ENCODE data around the gene FAM131C.

Gene FAM131C

DNA sequence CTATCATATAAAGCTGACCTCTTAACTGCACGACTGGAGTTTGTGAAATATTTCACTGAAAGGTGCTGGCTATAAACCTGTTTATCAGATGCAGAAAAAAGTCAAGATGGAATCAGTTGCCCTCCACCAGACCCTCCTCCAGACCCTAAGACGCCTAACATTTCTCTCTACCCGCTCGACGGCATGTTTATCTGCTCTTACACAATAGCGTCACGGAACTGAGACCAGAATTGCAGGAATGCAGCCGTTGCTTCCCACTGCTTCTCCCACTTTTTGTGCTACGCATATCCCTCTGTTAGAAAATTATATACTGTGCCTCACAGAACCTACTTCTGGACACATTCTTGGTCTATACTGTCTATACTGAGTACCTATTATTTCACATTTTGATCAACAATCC, 28.2 kb upstream of the FAM131C start:
- no peak for DNase-seq (ENCODE audit: low read depth, low spot score)

DNA sequence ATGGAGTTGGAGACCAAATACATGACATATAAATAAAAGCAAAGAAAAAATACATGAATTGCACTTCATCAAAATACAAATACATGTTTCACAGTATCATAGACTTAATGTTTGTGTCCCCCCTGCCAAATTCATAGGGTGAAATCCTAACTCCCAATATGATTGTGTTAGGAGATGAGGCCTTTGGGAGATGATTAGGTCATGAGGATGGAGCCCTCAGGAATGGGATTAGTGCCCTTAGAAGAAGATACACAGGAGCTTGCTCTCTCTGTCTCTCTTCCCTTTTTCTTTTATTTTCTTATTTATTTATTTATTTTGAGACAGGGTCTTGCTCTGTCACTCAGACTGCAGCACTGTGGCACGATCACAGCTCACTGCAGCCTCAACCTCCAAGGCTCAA, 26.0 kb upstream of the FAM131C start:
- DNase-seq (ENCODE audit: low read depth, low spot score): no peak

DNA sequence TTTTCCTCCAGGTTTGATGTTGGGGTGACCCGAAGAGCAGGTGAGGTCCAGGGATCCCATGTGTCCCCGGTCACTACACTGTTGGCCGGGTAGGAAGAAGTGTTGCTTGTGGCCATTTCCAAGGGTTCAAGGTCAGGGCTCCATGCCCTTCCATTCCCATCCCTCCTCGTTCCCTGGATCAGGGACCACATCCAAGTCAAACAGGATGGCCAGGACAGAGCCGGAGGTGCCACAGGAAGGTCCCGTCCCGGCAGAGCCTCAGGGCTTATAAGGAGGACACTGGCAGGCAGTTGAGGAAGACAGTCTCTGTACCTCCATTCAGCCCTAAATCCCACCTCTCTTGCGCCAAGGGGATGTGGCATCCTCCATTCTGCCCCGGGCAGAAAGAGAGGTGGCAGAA, 22.0 kb upstream of the FAM131C start:
- DNase-seq (ENCODE audit: low read depth, low spot score): no peak

DNA sequence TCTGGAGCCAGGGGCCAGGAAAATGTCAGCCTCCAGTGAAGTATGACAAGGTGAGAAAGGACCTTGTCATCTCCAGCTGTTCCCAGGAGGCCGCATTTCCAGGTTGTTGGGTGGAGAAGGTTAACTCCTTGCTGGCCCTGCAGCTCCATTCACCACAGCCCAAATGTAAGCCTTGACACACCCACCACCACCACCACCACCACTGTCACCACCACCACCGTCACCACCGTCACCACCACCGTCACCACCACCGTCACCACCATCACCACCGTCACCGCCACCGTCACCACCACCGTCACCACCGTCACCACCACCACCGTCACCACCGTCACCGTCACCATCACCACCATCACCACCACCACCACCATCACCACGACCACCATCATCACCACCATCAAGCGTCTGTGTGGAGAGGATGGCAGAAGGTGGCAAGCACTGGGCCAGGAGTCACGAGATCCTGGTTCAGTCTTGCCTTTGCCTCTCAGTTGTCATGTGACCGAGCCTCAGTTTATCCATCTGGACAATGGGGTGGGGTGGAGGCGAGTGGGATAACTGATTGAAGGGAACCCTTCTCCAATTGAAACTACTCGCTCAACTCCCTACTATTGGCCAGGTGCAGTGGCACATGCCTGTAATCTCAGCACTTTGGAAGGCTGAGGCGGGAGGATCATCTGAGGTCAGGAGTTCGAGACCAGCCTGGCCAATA, 21.2 kb upstream of the FAM131C start:
- no peak for DNase-seq (ENCODE audit: low read depth, low spot score)

DNA sequence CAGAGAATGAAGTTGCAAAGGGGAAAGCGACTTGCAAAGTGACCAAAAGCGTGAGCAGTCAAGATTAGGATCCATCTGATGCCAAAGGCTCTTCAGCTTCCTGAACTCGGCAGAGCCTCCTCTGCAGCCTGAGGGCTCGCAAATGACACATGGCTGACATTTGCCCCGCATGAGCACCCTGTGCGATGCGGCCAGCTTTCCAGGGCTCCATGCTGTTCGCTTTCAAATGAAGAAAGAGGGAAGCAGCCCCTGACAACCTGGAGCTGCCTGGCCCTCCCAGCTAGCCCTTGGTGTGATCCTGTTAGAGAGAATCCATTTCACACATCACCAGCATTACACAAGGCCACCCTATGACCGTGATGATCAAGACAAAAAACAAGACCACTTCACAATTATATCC, 20.2 kb upstream of the FAM131C start:
- DNase-seq (ENCODE audit: low read depth, low spot score): no peak

DNA sequence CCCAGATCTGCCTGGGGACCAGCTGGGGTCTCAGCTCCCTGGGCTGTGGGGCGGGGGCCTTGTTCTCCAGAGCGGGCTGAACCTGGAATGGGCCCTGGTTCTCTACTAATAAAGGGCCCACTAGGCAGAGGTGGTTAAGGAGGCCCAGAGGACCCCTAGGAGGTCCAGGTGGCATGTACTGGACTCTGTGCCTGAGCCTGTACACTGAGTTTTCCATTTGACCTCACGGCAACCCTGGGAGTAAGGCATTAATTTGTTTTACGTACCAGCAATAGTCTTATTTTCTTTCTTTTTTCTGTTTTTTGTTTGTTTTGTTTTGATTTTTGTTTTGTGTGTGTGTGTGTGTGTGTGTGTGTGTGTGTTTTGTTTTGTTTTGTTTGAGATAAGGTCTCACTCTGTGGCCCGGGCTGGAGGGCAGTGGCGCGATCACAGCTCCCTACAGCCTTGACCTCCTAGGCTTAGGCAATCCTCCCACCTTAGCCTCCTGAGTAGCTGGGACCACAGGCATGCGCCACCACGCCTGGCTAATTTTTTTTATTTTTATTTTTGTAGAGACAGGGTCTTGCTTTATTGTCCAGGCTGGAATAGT, 19.6 kb upstream of the FAM131C start:
- no peak for DNase-seq (ENCODE audit: low read depth, low spot score)

DNA sequence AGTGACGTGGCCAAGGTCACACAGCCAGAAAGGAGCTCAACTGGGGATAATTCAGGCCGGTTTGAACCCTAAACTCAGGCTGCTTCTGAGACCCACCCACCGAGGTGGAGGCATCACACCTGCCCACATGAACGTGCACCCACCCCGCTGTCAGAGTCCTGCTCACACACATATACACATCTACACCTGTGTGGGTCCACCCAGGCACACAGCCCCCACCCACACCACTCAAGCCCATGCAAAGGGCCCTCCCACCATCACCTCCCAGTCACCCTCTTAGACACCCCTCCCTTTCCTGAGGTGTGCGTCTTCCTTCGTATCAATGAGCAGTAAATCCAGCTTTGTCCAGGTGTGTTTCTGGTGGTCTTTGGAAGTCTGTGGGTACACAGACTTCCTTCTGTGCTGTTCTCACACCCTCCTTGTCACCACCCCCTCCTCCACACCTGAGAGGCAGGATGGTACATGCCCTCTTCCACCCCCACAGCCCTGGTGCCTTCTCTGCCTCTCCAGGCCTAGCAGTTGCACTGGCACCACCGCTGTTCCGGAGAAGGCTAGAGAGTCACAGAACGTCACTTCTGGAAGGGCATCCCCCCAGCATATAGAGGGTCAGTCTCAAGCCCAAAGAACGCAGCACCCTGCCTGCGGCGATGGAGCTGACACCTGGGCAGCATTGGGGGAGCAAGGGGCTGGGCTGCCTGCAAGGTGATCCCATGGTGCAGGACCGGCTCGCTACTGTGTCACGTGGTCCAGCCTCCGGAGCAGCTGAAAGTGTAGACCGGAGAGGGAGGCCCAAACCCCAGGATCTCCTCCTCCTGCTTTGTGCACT, 18.9 kb upstream of the FAM131C start:
- no peak for DNase-seq (ENCODE audit: low read depth, low spot score)

DNA sequence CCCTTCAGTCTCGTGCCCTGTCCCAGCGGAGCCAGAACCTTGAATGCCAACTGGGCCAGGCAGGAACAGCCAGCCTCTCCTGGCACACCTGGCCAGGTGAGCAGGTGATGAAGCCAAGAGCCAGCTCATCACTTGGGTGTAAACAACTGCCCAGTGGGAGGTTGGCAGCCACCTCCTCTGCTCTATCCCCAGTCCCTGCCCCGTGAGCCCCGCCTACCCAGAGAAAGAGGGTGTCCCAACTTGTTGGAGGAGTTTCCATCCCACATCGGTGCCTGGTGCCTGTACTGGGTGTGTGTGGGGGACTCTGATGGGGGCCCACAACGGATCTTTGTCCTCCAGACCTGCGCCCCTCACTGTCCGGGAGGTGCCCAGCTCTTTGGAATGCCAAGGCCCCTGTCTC, 17.8 kb upstream of the FAM131C start:
- no peak for DNase-seq (ENCODE audit: low read depth, low spot score)

DNA sequence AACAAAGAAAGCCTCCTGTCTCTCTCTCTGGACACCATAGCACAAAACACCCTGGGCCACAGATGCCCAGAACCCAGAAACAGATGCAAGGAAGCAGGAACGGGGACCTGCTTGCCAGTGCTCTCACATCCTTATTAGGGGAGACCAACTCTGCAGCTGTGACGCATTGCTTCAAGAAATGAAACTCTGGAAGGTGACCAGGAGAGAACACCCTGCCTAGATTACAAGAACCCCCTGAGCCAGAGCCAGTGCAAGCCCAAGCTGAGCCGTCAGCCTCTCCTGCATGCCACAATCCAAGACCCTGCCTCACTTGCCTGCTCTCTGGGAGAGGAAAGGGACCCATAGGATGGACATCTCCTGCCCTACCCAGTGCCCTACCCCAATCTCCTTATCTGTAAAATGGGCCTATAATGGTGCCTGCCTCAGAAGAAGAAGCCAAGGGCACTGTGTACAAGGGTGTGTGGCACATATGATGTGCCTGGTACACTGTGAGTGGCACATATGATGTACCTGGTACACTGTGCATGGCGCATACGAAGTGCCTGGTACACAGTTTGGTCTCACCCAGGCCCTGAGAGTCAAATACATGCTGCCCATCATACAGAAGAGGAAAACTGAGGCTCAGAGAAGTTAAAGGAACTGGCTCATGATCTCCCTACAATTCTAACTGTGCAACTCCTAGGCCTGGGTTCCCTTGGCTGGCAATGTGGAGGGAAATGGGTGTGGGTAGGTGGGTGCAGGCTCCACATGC, 16.8 kb upstream of the FAM131C start:
- no peak for DNase-seq (ENCODE audit: low read depth, low spot score)

DNA sequence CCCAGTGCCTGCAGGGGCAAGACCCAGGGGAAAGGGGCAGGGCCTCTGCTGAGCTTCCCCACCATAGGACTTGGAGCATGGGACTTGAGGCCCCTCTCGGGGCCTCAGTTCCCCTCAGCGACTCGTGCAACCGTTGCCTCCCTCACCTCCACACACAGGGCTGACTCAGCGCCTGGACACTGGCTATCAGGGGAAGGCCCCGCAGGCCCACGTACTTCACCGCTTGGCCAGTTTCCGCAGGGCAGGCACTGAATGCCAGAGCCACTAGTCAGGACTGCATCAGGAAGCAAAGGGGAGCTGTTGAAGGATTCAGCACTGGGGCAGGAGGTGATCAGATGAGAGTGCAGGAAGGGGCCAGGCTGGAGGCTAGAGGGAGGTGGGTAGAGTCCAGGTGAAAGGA, 15.5 kb upstream of the FAM131C start:
- DNase-seq (ENCODE audit: low read depth, low spot score): no peak

DNA sequence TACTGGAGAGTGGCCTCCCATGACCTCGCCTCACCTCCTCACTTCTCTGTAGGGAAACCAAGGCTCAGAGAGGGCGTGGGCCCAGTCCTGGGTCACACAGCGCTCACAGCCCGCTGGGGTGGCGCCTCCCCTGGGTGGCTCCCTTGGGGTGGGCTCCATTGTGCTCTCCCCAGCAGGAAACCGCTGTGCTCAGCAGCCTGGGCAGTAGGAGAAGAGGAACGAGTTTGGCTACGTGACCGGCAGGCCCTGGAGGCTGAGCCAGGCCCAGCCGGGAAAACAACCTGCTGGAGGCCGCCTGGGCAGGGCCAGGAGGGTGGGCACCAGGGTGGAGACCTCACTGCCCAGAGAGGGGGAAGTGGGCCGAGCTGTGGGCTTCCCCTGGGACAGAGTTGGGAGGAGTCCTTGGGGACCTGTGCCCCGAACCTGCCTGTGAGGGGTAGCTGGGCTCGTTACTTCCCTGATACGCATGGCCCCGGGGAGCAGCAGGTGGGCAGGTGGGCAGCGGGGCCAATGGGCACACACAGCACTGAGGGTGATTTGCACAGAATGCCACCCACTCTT, 15.0 kb upstream of the FAM131C start:
- no peak for DNase-seq (ENCODE audit: low read depth, low spot score)

DNA sequence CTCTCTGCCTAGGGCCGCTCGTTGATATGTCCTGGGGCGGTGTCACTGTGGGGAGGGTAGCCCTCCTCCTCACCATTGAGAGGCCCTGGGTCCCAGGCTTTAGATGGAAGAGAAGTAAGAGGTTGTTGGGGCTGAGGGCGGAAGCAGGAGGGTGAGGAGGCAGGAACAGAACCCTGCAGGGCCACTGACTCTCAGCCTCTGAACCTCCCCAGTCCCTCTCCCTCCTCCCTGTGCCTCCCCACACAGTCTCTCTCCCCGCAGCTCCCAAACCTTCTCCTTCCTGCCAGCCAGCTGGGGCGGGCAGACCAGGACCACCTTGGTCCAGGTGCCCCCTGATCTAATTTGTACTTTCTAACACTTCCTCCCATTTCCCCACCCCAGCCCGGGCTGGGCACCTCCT, 14.3 kb upstream of the FAM131C start:
- DNase-seq (ENCODE audit: low read depth, low spot score): no peak

DNA sequence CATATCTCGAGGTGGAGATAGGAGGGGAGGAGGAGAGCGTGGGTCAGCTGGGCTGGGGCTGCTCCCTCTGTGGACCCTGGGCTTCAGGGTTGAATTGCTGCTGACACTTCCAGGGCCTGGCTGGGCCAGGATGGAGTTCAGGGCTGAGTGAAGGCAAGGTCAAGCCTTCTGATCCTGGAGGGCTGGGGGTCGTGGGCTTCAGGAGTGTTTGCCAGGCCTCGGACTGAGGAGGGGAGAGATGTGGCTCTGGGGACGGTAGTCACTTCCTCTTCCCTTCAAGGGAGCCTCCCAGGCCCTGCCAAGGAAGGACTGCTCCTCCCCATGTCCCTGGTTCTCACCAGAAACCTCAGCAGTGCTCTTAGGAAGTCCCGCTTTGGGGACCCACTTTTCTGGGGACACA, 12.1 kb upstream of the FAM131C start:
- DNase-seq (ENCODE audit: low read depth, low spot score): no peak

DNA sequence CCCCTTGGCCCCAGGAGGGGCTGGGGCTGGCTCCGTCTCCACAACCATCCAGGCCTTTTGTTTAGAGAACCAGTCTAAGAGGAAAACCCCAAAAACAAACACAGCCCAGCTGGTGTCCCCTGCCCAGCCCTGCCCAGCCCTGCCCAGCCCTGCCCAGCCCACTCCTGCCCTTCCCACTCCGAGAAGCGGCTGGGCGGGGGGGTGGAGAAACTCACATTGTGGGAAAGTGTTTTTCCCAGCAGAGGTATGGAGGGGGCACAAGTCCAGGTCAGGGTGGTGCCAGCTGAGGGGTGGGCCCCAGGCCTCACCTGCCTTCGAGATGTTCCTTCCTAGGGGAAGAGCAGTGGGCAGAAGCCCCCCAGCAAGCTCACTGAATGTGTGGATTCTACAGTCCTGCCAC, 10.0 kb upstream of the FAM131C start:
- no peak for DNase-seq (ENCODE audit: low read depth, low spot score)

DNA sequence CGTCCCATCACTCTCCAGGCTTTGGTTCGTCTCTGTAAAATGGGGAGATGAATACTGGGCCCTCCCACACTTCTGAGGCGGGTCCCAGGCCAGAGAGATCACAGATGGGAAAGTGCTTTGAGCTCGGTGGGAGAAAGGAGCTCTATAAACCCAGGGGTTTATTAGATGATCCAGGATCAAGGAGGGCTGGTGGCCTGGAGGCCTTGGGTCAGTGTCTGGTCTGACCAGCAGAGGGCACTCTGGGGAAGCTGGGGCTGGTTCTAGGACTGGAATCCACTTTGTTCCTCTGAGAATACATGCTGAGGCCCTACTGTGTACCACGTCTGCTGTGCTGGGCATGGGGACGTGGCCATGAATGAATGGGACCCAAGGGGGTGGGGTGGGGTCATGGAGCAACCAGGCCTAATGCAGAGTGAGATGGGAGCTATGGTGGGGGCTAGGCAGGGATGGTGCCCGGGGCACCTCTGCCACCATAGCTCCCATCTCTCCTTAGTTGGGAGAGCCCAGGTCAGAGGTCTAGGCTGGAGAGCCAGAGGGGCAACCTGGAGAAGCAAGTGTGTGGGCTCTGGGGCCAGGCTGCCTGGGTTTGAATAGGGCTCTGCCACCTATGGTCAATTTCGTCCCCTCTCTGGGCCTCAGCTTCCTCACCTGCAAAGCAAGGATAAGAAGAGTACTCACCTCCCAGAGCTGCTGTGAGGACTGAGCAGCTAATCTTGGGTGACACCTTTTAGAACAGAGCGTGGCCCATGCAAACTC, 9.0 kb upstream of the FAM131C start:
- peak; percentile 22 for DNase-seq (ENCODE audit: low read depth, low spot score)

DNA sequence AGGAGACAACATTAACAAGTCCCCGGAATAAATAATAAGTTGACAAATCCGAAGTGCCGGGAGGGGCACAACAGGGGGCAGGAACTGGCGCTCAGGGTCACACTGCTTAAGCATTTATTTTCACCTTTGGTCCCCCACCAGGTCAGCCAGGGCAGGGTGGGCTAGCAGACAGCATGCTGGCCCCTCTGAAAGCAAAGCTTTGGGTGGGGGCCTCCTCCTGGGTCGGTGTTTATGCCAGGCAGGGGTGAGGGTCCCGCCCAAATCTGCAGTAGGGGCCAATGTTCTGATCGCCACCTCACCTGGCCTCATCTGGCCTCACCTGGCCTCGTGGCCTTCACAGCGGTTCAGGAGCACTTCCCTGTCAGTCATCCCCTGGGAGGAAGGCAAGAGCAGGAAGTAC, 8.2 kb upstream of the FAM131C start:
- DNase-seq (ENCODE audit: low read depth, low spot score): no peak

DNA sequence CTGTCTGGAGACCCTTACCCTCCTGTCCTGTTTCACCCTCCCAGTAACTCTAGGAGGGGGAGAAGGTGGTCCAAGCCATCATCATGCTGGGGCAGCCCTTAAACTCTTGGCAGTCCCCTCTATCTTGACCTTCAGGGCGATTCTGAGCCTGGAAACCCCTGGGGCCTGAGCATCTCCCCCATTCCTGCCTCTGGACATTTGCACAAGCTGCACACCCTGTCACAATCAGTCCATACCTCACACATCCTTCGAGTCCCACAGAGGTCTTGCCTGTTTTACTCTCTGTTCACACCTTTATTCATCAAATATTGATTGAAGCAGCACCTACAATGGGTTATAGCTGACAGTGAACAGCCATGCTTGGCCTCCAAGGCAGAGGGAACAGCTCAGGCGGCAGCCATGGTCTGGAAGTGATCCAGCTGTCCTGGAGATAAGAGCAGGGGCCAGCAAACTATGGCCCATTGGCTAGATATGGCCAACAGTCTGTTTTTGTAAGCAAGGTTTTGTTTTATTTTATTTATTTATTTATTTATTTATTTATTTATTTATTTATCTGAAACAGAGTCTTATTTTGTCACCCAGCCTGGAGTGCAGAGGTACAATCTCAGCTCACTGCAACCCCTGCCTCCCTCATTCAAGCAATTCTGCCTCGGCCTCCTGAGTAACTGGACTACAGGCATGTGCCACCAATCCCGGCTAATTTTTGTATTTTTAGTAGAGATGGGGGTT, 7.1 kb upstream of the FAM131C start:
- DNase-seq (ENCODE audit: low read depth, low spot score): no peak

DNA sequence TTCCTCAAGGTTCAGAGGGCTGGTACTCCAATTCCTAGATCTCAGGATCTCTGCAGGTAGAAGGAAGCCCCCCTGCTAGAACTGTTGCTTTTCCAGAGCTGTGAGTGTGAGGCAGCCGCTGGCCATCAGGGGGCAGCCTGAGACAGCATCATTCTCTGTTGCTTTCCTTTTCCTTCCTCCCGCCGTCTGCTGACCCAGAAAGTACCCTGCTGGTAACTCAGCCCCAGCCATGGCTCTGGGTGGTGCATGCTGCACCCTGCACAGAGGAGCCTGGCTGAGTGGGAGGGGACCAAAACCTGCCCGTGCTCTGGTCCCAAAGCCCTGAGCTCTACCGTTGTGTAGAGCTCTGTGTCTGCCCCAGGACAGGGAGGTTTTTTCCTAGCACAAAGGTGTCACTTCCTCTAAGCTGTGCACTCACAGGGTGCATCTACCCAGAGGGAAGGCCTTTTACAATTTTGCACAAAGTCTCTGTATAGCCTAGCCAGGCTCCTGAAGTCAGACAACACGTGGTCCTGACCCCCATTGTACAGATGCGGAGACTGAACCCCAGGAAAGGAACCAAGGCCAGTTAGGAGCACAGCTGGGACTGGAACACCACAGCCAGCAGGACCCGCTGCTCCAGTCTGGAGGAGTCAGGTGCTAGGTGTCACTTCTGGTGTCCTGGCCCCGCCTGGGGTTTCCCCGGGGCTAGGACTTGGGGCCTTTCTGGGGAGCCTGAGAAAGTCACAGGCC, 5.6 kb upstream of the FAM131C start:
- DNase-seq (ENCODE audit: low read depth, low spot score): peak; percentile 41

DNA sequence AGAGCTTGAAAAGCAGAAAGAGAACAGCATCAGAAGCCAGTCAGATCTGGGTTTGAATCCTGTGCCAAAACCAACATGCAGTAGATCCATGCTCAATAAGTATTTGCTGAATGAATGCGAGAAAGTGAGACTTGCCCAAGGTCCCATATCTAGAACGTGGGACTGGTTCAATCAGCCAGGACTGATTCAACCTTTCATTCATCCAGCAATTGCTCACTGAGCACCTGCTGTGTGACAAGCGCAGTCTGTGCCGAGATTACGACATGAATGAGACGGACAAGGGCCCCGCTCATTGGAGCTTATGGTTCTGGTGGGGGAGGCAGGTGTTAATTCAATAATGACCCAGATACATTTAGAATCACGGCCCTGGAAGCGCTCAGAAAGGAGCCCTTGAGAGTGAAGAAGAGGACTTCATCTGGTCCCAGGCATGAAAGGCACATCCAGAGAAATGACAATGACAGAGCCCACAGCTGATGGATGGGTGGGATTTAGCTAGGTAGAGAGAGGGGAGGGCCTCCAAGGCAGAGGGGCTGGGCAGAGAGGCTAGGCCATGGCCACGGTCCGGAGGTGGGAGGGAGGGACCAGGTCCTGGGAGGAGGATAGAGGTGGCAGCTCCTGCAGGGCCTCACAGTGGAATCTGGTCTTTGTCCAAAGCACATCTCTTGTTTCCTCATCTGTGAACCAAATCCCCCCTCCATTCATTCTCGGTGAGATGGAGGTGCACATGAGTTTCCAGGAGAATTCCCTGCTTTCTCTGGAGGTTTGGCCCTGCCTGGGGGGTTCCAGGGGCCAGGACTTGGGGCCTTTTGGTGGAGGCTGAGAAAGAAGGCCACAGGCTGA, 4.2 kb upstream of the FAM131C start:
- no peak for DNase-seq (ENCODE audit: low read depth, low spot score)

Data from activated CD4-positive, CD25-positive, alpha-beta regulatory T cell treated with anti-CD3 and anti-CD28 coated beads, Interleukin-2, amount 50 U/mL, for 16 hours (primary cell).